Panc1 (cell line): ENCODE results near the gene PZP. TPM values are rescaled to one million over a fixed set of nuclear protein-coding genes. Genes with fewer than 3 reads are reported as not detected.

Experiments used
- ATAC-seq: fragments of 200-7000 bp; cut with Tn5 transposase; 2 replicates; pipeline ENCODE4 v1.9.1; 2020; ENCODE audit warnings: mild to moderate bottlenecking, moderate library complexity
- BruUV-seq: library from RNA; stranded (reverse); fragments of 400-500 nt; replicated peaks from 2 replicates; lab custom pipeline; 2021; lab: Mats Ljungman, UMichigan
- CTCF ChIA-PET: fragments of 300-600 bp; sonication (Branson Sonifier 250); formaldehyde crosslinking; loops from one replicate; lab custom pipeline; 2022; ENCODE audit warnings: antibody characterized with exemption; lab: Charles Lee
- POLR2A ChIA-PET: fragments of 300-600 bp; sonication (Branson Sonifier 250); formaldehyde crosslinking; loops from one replicate; lab custom pipeline; 2022; ENCODE audit warnings: antibody characterized with exemption; lab: Charles Lee
- DNase-seq: peaks from one replicate; pipeline ENCODE4 v3.0.0-alpha.2; 2010; ENCODE audit warnings: low read depth, low spot score
- H3K27ac ChIP-seq: 2 replicates; pipeline ENCODE4 v1.5.1; 2011; ENCODE audit warnings: mild to moderate bottlenecking, low read length, inconsistent platforms
- H3K27me3 ChIP-seq: fragments of 200-500 bp; sonication (Bioruptor generic); 2 replicates; pipeline ENCODE4 v1.6.0; 2014; ENCODE audit warnings: low read length, inconsistent platforms; ENCODE audit not compliant: control insufficient read depth, insufficient read depth
- H3K36me3 ChIP-seq: fragments of 200-500 bp; sonication (Bioruptor generic); 2 replicates; pipeline ENCODE4 v1.5.1; 2014; ENCODE audit warnings: inconsistent platforms, mild to moderate bottlenecking, low read length, moderate library complexity; ENCODE audit not compliant: control insufficient read depth, insufficient read depth
- H3K4me1 ChIP-seq: 2 replicates; pipeline ENCODE4 v1.5.1; 2011; ENCODE audit warnings: inconsistent platforms, mild to moderate bottlenecking, low read length, moderate library complexity; ENCODE audit not compliant: control insufficient read depth, insufficient read depth
- H3K4me3 ChIP-seq, 2 experiments: 2 replicates each; pipeline ENCODE4 v1.5.1; 2011 to 2012; ENCODE audit warnings: low read depth in 2 of 2, low read length in 2 of 2, mild to moderate bottlenecking in 2 of 2, inconsistent platforms in 1 of 2, moderate library complexity in 1 of 2
- H3K9me3 ChIP-seq: fragments of 200-500 bp; sonication (Bioruptor generic); 2 replicates; pipeline ENCODE4 v1.5.1; 2014; ENCODE audit warnings: low read depth, mild to moderate bottlenecking, inconsistent platforms, low read length, moderate library complexity; ENCODE audit not compliant: control insufficient read depth, insufficient read depth
- CTCF ChIP-seq: fragments of 450-650 bp; IDR thresholded peaks from 2 replicates; pipeline ENCODE4 v1.5.1; 2017; ENCODE audit warnings: mild to moderate bottlenecking
- POLR2AphosphoS5 ChIP-seq: IDR thresholded peaks from 2 replicates; pipeline ENCODE4 v1.6.1; 2012; ENCODE audit warnings: mild to moderate bottlenecking, low read depth, low read length, moderate library complexity
- SIN3A ChIP-seq: IDR thresholded peaks from 2 replicates; pipeline ENCODE4 v1.6.1; 2012; ENCODE audit warnings: low read depth, mild to moderate bottlenecking, low read length, moderate library complexity, borderline replicate concordance; ENCODE audit not compliant: insufficient read depth
- TCF7L2 ChIP-seq: IDR thresholded peaks from 2 replicates; pipeline ENCODE4 v1.6.1; 2011; ENCODE audit warnings: mild to moderate bottlenecking, low read depth, low read length, inconsistent platforms
- in situ Hi-C: cut with HindIII; loops from 2 replicates; pipeline ENCODE4 v1.10.0; 2016; ENCODE audit warnings: low sequenced_read_pairs, low pct_unique_long_range_greater_than_20kb
- intact Hi-C: fragments of 100-400 bp; cut with micrococcal nuclease; formaldehyde crosslinking; loops from one replicate; pipeline ENCODE4 v1.10.0; 2022; ENCODE audit not compliant: unreplicated experiment
- total RNA-seq: library from RNA; stranded (reverse); gene quantifications from one replicate; pipeline ENCODE4 v1.2.1, GENCODE V29; 2021; ENCODE audit not compliant: unreplicated experiment
- TF ChIP-seq, protein P1 (sequence below), 2 experiments: IDR thresholded peaks; 2 replicates each; pipeline ENCODE4 v1.6.1; 2011 to 2012; ENCODE audit warnings: low read depth in 2 of 2, control low read depth in 1 of 2, low read length in 1 of 2, mild to moderate bottlenecking in 1 of 2, moderate library complexity in 1 of 2; ENCODE audit not compliant: insufficient read depth in 1 of 2

PZP gene
- total RNA-seq, 1 experiment from 2014 or later, result not detected

- intact Hi-C loops (no loop called here), in situ Hi-C loops (no loop called here)
- no peaks in the 10 kb centered on the region for H3K27me3 ChIP-seq
- no peak for DNase-seq
- no peaks in the 10 kb centered on the region for H3K9me3 ChIP-seq
- no TSS peak for BruUV-seq
- ChIA-PET CTCF (no interaction called here), POLR2A (no interaction called here)
- no peak for ATAC-seq
- no peaks in the 10 kb centered on the region for H3K4me1 ChIP-seq
- H3K27ac ChIP-seq, result no peak overlapping the region
- no peak overlapping the region for H3K4me3 ChIP-seq
- H3K36me3 ChIP-seq, result no peaks in the 10 kb centered on the region
- TF ChIP-seq TCF7L2 (no peak), CTCF (no peak), SIN3A (no peak), POLR2AphosphoS5 (no peak)
- TF ChIP-seq, protein P1, sequence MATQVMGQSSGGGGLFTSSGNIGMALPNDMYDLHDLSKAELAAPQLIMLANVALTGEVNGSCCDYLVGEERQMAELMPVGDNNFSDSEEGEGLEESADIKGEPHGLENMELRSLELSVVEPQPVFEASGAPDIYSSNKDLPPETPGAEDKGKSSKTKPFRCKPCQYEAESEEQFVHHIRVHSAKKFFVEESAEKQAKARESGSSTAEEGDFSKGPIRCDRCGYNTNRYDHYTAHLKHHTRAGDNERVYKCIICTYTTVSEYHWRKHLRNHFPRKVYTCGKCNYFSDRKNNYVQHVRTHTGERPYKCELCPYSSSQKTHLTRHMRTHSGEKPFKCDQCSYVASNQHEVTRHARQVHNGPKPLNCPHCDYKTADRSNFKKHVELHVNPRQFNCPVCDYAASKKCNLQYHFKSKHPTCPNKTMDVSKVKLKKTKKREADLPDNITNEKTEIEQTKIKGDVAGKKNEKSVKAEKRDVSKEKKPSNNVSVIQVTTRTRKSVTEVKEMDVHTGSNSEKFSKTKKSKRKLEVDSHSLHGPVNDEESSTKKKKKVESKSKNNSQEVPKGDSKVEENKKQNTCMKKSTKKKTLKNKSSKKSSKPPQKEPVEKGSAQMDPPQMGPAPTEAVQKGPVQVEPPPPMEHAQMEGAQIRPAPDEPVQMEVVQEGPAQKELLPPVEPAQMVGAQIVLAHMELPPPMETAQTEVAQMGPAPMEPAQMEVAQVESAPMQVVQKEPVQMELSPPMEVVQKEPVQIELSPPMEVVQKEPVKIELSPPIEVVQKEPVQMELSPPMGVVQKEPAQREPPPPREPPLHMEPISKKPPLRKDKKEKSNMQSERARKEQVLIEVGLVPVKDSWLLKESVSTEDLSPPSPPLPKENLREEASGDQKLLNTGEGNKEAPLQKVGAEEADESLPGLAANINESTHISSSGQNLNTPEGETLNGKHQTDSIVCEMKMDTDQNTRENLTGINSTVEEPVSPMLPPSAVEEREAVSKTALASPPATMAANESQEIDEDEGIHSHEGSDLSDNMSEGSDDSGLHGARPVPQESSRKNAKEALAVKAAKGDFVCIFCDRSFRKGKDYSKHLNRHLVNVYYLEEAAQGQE (IDR thresholded peaks at IDR 0.05; ENCODE audit: insufficient read depth in 1 of 2, low read depth in 2 of 2, low read length in 1 of 2), result no peak
Measured at GRCh38 chr12:9103050-9103849, 104.9 kb downstream of the PZP start.

DNA sequence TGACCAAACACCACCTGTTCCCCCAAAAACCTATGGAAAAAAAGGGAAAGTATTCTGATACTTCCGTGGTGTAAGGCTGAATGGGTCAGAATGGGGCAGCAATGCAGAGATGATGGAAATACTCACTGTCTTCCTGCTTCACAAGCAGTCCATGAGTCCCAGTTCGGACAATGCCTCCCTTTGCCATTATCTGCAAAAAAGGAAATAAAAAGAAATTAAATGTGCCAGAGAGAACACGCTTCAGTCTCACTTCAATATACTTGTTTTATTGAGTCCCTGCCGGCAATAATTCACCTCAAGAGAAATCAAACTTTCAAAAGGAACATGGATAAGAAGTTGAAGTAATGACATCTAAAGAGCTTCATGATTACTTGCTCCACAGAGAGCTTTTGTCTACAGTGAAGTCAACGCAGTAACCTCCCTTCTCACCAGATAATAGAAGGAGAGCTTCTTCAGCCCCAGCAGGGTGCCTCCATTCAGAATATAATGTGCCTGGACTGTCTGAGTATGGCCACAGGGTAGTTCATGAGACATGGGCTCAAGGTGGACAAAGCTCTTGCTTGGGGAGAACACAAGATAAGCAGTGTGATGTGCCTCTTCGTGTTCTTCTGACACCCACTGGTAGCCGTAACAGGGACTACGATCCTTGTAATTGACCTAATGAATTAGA is 107.0 kb downstream of the PZP start:
- no peak overlapping the region for H3K27ac ChIP-seq
- POLR2A ChIA-PET, result no interaction called here
- no peaks in the 10 kb centered on the region for H3K36me3 ChIP-seq
- ATAC-seq (no peak), DNase-seq (no peak)
- BruUV-seq, result no TSS peak
- in situ Hi-C loops (no loop called here), intact Hi-C loops (no loop called here)
- CTCF ChIA-PET, result no interaction called here
- H3K9me3 ChIP-seq, result no peaks in the 10 kb centered on the region
- H3K4me1 ChIP-seq, result no peaks in the 10 kb centered on the region
- H3K4me3 ChIP-seq, result no peak overlapping the region
- no peaks in the 10 kb centered on the region for H3K27me3 ChIP-seq
- TF ChIP-seq POLR2AphosphoS5, result no peak
- TF ChIP-seq, protein P1 (IDR thresholded peaks at IDR 0.05; ENCODE audit: insufficient read depth in 1 of 2, low read depth in 2 of 2, low read length in 1 of 2), result no peak
- TF ChIP-seq TCF7L2, result no peak
- no peak for TF ChIP-seq SIN3A
- no peak for TF ChIP-seq CTCF
